Adrenal gland (tissue), 12 donors: ENCODE results near the gene NMB. TPM values are rescaled to one million over a fixed set of nuclear protein-coding genes. Genes with fewer than 3 reads are reported as not detected.
"Not testable (repeated sequence)": the region's sequence is repeated elsewhere in the genome, so short reads cannot be mapped to it uniquely, and the experiment has no call there.

ENCODE experiments used
- DNase-seq, 7 donors: peaks; one replicate each; pipeline ENCODE4 v3.0.0-alpha.2; 2019 to 2020
- H3K27ac ChIP-seq, 5 donors: fragments of 200-600 bp; sonication (generic) in 4 of 5; 1 replicate in 3 of 5; 2 replicates in 2 of 5; pipeline versions ENCODE4 v1.5.1 to v1.8.0; 2016 to 2020; ENCODE audit warnings: mild to moderate bottlenecking in 1 of 5
- H3K27me3 ChIP-seq: fragments of 200-600 bp; 2 replicates; pipeline ENCODE4 v1.8.0; 2021
- H3K36me3 ChIP-seq, 2 donors: fragments of 200-600 bp; replicated peaks in 1 of 2; 1 replicate in 1 of 2; 2 replicates in 1 of 2; pipeline versions ENCODE4 v1.5.1 to v1.8.0; 2018 to 2022
- H3K4me1 ChIP-seq, 2 donors: fragments of 200-600 bp; replicated peaks in 1 of 2; 1 replicate in 1 of 2; 2 replicates in 1 of 2; pipeline versions ENCODE4 v1.5.1 to v1.8.0; 2018 to 2021
- H3K4me3 ChIP-seq, 4 donors: fragments of 200-600 bp; sonication (generic) in 3 of 4; one replicate each; pipeline ENCODE4 v1.5.1; 2016 to 2018
- H3K9me3 ChIP-seq, 3 donors: fragments of 200-600 bp; sonication (generic) in 1 of 3; replicated peaks in 1 of 3; 1 replicate in 2 of 3; 2 replicates in 1 of 3; pipeline versions ENCODE4 v1.5.1 to v1.8.0; 2016 to 2021
- POLR2A ChIP-seq, 2 donors: fragments of 450-650 bp; IDR thresholded peaks; one replicate each; pipeline ENCODE4 v1.6.1; 2017; ENCODE audit warnings: antibody characterized with exemption in 2 of 2, mild to moderate bottlenecking in 2 of 2, moderate library complexity in 1 of 2
- WGBS, 4 donors: extraction: QIAGEN DNeasy Blood & Tissue Kit in 2 of 4; methylation state at CpG; one replicate each; pipeline versions ENCODE4 v1.1.5 to v1.1.7; 2013 to 2017; 5-methylcytosine and 5-hydroxymethylcytosine counted together
- intact Hi-C, 2 donors: fragments of 100-400 bp; cut with DNase I; formaldehyde crosslinking; loops; one replicate each; pipeline versions ENCODE4 v1.14.1 to v1.15.0; 2022 to 2023
- polyA plus RNA-seq, 3 donors: library from polyadenylated mRNA; stranded (reverse); fragments of 200-250 nt in 2 of 3; fragments of 350-450 nt in 1 of 3; fragmentation: Illumina TruSeq in 1 of 3; extraction: RNeasy Lipid Tissue Mini Kit (QIAGEN cat#74804) in 1 of 3; gene quantifications; one replicate each; pipeline ENCODE4 v1.2.3, GENCODE V29; 2013 to 2014
- total RNA-seq, 9 donors: library from RNA; depleted of rRNA in 4 of 9; stranded (reverse); fragments of >200 nt in 4 of 9; fragments of 120-200 nt in 1 of 9; fragmentation: NEBNext Ultra II Directional in 1 of 9; extraction: Animal tissue kit (Norgen Biotek cat#: 25700) in 1 of 9; gene quantifications; one replicate each; pipeline versions ENCODE4 v1.1.0 to v1.2.4, GENCODE V29; 2013 to 2023
- TF ChIP-seq, protein P1 (sequence below), 6 experiments: fragments of 450-650 bp in 4 of 6; fragments of 200-600 bp in 2 of 6; sonication (generic) in 1 of 6; IDR thresholded peaks; 1 replicate in 5 of 6; 2 replicates in 1 of 6; pipeline versions ENCODE4 v1.5.1 to v1.8.0; 2016 to 2021; ENCODE audit warnings: antibody characterized with exemption in 6 of 6, mild to moderate bottlenecking in 2 of 6, moderate library complexity in 1 of 6
- donor health status: healthy with polysubstance abuse.
- donor health status: Bipolar disorder and iron deficiency.
- donor health status: DM: yes; HTN: yes; CAD: no.
- donor health status: DM: no; HTN: no; CAD: no.
- donor health status: DM: no; HTN: no; CAD: no.
- donor health status: DM: yes; HTN: yes; CAD: no.

NMB gene
- total and polyA plus RNA-seq, 12 donors: 6.9 to 34.1 (median 16.5) TPM

DNA sequence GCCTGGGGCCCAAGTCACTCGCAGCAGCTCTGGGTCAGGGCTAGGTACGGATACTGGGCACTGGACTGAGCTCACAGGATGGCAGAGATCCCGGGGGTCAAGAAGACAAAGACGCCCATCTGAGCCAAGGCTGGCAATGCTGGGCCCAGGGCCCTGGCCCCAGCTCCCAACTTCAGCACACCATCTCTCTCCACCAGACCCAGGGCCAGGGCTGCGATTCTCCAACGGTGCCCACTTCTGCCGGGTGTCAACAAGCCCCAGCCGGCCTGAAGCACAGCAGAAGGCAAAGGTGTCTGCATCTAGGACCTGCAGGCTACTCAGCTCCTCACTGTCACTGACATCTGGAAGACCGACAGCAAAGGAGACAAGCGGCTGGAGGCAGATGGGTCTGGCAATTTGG, 12.5 kb downstream of the NMB start:
- TF ChIP-seq, protein P1, sequence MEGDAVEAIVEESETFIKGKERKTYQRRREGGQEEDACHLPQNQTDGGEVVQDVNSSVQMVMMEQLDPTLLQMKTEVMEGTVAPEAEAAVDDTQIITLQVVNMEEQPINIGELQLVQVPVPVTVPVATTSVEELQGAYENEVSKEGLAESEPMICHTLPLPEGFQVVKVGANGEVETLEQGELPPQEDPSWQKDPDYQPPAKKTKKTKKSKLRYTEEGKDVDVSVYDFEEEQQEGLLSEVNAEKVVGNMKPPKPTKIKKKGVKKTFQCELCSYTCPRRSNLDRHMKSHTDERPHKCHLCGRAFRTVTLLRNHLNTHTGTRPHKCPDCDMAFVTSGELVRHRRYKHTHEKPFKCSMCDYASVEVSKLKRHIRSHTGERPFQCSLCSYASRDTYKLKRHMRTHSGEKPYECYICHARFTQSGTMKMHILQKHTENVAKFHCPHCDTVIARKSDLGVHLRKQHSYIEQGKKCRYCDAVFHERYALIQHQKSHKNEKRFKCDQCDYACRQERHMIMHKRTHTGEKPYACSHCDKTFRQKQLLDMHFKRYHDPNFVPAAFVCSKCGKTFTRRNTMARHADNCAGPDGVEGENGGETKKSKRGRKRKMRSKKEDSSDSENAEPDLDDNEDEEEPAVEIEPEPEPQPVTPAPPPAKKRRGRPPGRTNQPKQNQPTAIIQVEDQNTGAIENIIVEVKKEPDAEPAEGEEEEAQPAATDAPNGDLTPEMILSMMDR (IDR thresholded peaks at IDR 0.05): no peak
- no peak for TF ChIP-seq POLR2A (IDR thresholded peaks at IDR 0.05)
- H3K4me3 ChIP-seq: no peak overlapping the region
- H3K27me3 ChIP-seq: no peaks in the 10 kb centered on the region
- whole genome bisulfite sequencing, 4 donors: 83 to 91% (median 87%) methylated on average over 2 to 10 of the region's 10 CpGs
- DNase-seq: no peak
- peaks cover 9 to 16% of the 10 kb centered on the region in 2 donors for H3K4me1 ChIP-seq
- H3K36me3 ChIP-seq: peaks cover 0 to 100% of the 10 kb centered on the region in 2 donors
- H3K27ac ChIP-seq: no peak overlapping the region
- intact Hi-C loops: no loop called here
- H3K9me3 ChIP-seq: no peaks in the 10 kb centered on the region

DNA sequence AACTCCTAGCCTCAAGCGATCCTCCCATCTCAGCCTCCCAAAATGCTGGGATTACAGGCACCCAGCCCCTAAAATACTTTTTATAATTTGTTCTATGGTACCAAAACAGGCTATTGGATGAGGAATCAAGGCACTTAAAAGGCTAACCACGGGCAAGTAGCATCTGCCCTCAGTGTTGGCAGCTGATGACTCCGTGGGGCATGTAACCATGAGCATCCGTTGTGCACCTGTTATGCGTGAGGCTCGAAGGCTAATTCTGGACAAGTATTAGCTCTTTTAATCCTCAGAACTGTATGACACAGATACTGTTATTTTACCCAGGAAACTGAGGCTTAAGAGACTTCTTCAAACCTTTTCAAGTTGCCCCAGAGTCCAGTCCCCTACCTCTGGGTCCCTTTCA, 14.2 kb downstream of the NMB start:
- H3K9me3 ChIP-seq: no peaks in the 10 kb centered on the region
- H3K27ac ChIP-seq: no peak overlapping the region
- no peak for DNase-seq
- H3K27me3 ChIP-seq: no peaks in the 10 kb centered on the region
- peaks cover 8 to 12% of the 10 kb centered on the region in 2 donors for H3K4me1 ChIP-seq
- 81 to 98% (median 92%) methylated on average over 5 to 6 of the region's 6 CpGs for WGBS, 4 donors
- intact Hi-C loops: no loop called here
- H3K4me3 ChIP-seq: no peak overlapping the region
- TF ChIP-seq POLR2A (IDR thresholded peaks at IDR 0.05): no peak
- TF ChIP-seq, protein P1 (IDR thresholded peaks at IDR 0.05): no peak
- H3K36me3 ChIP-seq: peaks cover 0 to 100% of the 10 kb centered on the region in 2 donors

DNA sequence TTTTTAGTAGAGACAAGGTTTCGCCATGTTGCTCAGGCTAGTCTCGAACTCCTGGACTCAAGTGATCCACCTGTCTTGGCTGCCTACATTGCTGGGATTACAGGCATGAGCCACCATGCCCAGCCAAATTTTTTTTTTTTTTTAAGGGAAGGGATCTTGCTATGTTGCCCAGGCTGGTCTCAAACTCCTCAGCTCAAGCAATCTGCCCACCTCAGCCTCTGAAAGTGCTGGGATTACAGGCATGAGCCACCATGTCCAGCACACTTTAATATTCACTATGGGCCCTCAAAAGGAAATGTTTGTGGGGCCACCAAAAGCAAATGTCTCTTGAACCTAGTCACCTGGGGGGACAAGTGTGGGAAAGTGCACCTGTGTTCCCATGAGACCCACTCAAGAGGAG, 15.4 kb downstream of the NMB start:
- intact Hi-C loops, H3K4me1 ChIP-seq, H3K27me3 ChIP-seq, H3K27ac ChIP-seq, H3K4me3 ChIP-seq, H3K9me3 ChIP-seq: not testable (repeated sequence)
- peak in 1 of 7 donors; percentile 10 for DNase-seq
- peaks cover 0 to 99% of the 10 kb centered on the region in 2 donors for H3K36me3 ChIP-seq
- 50 to 99% (median 69%) methylated on average over 2 of the region's 2 CpGs for WGBS, 4 donors

DNA sequence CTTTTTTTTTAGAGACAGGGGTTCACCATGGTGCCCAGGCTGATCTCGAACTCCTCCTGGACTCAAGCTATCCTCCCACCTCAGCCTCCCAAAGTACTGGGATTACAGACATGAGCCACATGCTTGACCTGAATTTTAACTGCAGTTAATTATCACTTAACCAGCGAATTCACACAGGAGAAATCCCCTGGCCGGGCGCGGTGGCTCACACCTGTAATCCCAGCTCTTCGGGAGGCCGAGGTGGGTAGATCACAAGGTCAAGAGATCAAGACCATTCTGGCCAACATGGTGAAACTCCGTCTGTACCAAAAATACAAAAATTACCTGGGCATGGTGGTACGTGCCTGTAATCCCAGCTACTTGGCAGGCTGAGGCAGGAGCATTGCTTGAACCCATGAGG, 16.1 kb downstream of the NMB start:
- DNase-seq: peak in 1 of 7 donors; percentile 10
- intact Hi-C loops, H3K9me3 ChIP-seq, H3K27ac ChIP-seq, H3K27me3 ChIP-seq, H3K4me3 ChIP-seq: not testable (repeated sequence)
- Histone ChIP-seq H3K36me3 (peaks cover 0 to 97% of the 10 kb centered on the region in 2 donors), H3K4me1 (peaks cover 5 to 10% of the 10 kb centered on the region in 2 donors)
- WGBS, 4 donors: 88 to 96% (median 95%) methylated on average over 9 of the region's 9 CpGs

DNA sequence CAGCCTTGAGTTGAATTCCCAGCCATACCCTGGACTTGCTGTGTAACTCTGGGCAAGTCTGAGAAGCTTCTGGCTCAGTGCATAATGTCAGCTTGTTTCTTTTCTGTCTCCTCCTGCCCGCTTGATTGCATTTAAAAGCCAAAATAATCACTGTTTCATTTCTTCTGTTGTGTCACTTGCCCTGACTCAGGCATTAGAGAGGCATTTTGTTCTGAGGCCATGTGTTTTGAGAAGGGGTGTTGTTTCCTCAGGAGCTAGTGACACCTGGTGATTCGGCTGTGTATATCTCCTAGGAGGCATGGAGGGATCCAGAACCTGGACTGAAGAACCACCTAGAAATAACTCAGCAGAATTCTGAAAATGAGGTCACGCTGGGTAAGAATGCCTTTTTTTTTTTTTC, 19.9 kb downstream of the NMB start:
- TF ChIP-seq, protein P1 (IDR thresholded peaks at IDR 0.05): no peak
- TF ChIP-seq POLR2A (IDR thresholded peaks at IDR 0.05): no peak
- Histone ChIP-seq H3K4me3 (no peak overlapping the region), H3K27me3 (no peaks in the 10 kb centered on the region), H3K4me1 (peaks cover 13 to 34% of the 10 kb centered on the region in 2 donors), H3K9me3 (no peaks in the 10 kb centered on the region), H3K36me3 (peaks cover 0 to 63% of the 10 kb centered on the region in 2 donors), H3K27ac (peak overlapping the region in 4 of 5 donors; percentile 5 to 70 (median 20))
- 54 to 67% (median 61%) methylated on average over 3 of the region's 3 CpGs for WGBS, 4 donors
- DNase-seq: no peak
- intact Hi-C loops: no loop called here
